ENCODE measurements around the gene ZNF729.
"Not testable (repeated sequence)": the region's sequence is repeated elsewhere in the genome, so short reads cannot be mapped to it uniquely, and the experiment has no call there.

The ZNF729 gene

GRCh38 chr19:22286151-22286810 is at the start of gene ZNF729:
ZNF729 (plus strand) TSS chr19:22286441; CDS start chr19:22286526, 85 bp downstream.
- no peak for DNase-seq

GRCh38 chr19:22256856-22257255 is 29.4 kb upstream of the ZNF729 start:
- no peak for DNase-seq

DNA sequence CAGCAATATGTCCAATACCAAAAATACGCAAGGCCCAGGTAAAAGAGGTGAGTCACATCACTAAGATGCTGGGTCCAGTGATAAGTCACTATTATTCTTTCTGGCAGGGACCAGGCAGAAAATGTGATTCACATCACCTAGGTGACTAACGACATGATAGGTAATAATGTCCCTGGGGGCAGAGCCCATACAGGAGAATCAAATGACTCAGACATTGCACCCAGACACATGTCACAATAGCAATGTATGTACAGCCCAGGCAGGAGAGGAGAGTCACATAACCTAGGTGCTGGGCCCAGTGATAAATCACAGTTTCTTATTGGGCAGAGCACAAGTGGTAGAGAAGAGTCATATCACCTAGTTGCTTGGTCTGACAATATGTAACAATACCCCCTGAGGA is 28.9 kb upstream of the ZNF729 start:
- no peak for DNase-seq

DNA sequence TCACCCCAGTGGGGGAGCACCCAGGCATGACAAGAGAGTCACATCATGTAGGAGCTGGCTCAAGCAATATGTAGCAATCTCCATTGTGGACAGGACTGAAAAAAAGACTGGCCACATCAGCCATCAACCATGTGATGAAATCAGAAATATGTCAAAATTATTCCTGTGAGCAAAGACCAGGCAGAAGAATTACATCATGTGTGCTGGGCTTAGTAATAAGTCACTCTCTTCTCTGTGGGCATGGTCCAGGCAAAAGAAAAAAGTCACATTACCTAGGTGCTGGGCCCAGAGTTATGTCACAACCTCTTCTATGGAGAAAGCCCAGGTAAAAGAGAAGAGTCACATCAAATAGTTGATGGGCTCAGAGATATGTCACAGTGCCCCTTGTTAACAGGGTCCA is 28.3 kb upstream of the ZNF729 start:
- no peak for DNase-seq

DNA sequence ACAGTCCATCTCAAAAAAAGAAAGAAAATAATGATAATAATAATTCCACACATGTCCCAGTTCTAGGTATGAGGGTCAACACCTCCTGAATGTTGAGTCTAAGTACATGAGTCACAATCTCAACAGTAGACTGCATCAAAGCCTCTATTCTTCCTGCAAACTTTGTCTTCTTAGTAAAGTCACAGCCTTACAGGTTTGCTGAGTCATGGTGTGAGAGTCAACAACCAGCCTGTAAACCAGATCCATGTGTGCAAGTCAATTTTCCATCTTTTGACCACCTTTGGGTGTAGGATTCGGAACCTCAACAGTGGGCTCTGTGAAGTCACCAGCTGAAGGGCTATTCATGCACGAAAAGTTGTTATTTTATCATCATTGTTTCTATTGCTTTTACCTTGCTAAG is 25.7 kb upstream of the ZNF729 start:
- DNase-seq = no peak

GRCh38 chr19:22261596-22261995 is 24.6 kb upstream of the ZNF729 start:
- DNase-seq = no peak

- DNase-seq = no peak
Observed at GRCh38 chr19:22263121-22263520, 23.1 kb upstream of the ZNF729 start.

DNA sequence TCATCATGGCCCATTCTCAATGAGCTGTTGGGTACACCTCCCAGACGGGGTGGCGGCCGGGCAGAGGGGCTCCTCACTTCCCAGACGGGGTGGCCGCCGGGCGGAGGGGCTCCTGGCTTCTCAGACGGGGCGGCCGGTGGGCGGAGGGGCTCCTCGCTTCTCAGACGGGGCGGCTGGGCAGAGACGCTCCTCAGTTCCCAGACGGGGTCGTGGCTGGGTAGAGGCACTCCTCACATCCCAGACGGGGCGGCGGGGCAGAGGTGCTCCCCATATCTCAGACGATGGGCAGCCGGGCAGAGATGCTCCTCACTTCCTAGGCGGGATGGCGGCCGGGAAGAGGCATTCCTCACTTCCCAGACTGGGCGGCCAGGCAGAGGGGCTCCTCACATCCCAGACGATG is 35.3 kb downstream of the ZNF729 start:
- DNase-seq = not testable (repeated sequence)

DNA sequence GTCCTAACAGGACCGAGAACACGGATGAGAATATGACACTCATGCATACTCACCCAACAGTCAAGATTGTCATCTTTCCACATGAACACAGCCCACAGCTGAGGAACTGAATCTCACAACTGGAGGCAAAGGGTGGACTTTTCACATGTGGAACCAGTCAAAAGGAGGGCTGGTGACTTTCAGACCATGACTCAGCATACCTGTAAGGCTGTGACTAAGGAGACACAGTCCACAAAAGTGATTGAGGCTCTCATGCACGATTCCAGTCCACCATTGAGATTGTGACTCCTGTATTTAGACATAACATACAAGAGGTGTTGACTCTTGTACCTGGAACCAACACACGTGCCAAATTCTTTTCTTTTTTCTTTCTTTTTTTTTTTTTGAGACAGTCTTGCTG is 40.0 kb downstream of the ZNF729 start:
- DNase-seq = no peak

DNA sequence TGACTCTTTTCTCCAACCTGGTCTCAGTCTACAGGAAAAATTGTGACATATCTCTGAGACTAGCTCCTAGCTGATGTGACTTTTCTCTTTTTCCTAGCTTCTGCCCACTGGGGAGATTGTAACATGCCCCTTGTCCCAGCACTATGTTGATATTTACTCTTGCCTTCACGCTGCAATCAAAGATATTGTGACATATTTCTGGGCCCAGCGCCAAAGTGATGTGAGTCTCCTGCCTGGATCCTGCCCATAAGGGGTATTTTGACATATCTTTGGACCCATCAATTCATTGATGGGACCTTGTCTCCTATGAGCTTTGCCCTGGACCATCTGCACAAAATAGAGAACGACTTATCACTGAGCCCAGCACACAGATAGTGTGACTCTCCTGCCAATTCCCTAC is 41.1 kb downstream of the ZNF729 start:
- DNase-seq = no peak

- DNase-seq = no peak
Observed at GRCh38 chr19:22331521-22331920, 45.3 kb downstream of the ZNF729 start.

DNA sequence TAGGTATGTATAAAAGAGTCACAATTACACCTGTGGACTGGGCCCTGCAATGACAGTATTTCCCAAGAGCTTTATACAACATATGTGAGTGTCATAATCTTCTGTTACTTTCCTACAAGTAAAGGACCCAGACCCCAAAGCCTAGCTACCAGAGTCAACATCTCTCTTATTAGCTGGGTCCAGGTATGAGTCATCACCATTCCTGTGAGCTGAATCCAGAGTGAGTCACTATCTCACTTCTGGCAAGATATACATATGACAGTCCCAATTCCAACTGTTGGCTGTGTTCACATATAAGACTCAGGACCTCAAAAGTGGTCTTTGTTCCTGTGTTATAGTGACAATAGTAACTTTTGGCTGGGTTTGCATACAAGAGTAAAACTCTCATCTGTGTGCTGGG is 46.7 kb downstream of the ZNF729 start:
- no peak for DNase-seq

DNA sequence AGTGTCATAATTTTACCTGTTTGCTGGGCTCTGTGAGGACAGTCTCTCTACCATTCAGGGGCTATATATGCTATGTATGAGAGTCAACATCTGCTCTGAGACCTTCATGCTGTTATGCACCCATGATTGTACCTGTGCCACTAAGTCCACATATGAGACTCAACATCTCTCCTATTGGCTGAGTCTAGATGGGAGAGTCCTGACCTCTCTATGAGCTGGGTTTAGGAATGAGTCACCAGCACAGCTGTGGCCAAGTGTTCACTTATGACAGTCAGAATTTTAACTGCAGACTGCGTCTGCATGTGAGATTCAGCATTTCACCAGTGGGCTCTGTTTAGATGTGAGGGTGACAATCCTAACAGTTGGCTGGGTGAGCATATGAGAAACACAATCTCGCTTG is 49.5 kb downstream of the ZNF729 start:
- DNase-seq = no peak

GRCh38 chr19:22354665-22355064 is 68.4 kb downstream of the ZNF729 start:
- no peak for DNase-seq

Measured in stimulated activated CD4-positive, alpha-beta T cell treated with anti-CD3 and anti-CD28 coated beads, Interleukin-1b, Interleukin-23, amount 100 ng/mL, for 48 hours (primary cell).